Heart right ventricle (tissue), 16 donors: ENCODE data around the gene EMC1. TPM values are rescaled to one million over a fixed set of nuclear protein-coding genes. Genes with fewer than 3 reads are reported as not detected.
"Not testable (repeated sequence)": the region's sequence is repeated elsewhere in the genome, so short reads cannot be mapped to it uniquely, and the experiment has no call there.

Experiments used
- ATAC-seq, 8 donors: fragments of 200-7000 bp; cut with Tn5 transposase; one replicate each; pipeline ENCODE4 v1.9.1; 2020; ENCODE audit warnings: mild to moderate bottlenecking in 8 of 8, moderate library complexity in 8 of 8, moderate number of reproducible peaks in 1 of 8
- DNase-seq, 2 donors: peaks; one replicate each; pipeline ENCODE4 v3.0.0-alpha.2; 2020
- H3K27ac ChIP-seq, 10 donors: fragments of 200-600 bp; sonication (generic) in 2 of 10; one replicate each; pipeline versions ENCODE4 v1.5.0 to v1.8.0; 2020 to 2022; ENCODE audit warnings: mild to moderate bottlenecking in 3 of 10
- H3K27me3 ChIP-seq, 7 donors: fragments of 200-600 bp; one replicate each; pipeline ENCODE4 v1.8.0; 2021 to 2022; ENCODE audit warnings: mild to moderate bottlenecking in 2 of 7
- H3K36me3 ChIP-seq, 9 donors: fragments of 200-600 bp; sonication (generic) in 1 of 9; one replicate each; pipeline versions ENCODE4 v1.5.0 to v1.8.0; 2020 to 2022; ENCODE audit warnings: mild to moderate bottlenecking in 2 of 9
- H3K4me1 ChIP-seq, 9 donors: fragments of 200-600 bp; sonication (generic) in 1 of 9; one replicate each; pipeline versions ENCODE4 v1.5.0 to v1.8.0; 2020 to 2022; ENCODE audit warnings: mild to moderate bottlenecking in 4 of 9
- H3K4me3 ChIP-seq, 10 donors: fragments of 200-600 bp; sonication (generic) in 2 of 10; one replicate each; pipeline versions ENCODE4 v1.5.0 to v1.8.0; 2020 to 2022; ENCODE audit warnings: mild to moderate bottlenecking in 7 of 10, moderate library complexity in 2 of 10
- H3K9me3 ChIP-seq, 11 donors: fragments of 200-600 bp in 10 of 11; sonication (generic) in 2 of 11; one replicate each; pipeline versions ENCODE4 v1.5.0 to v1.8.0; 2013 to 2022; ENCODE audit warnings: mild to moderate bottlenecking in 2 of 11, control low read depth in 1 of 11, moderate library complexity in 1 of 11
- WGBS, 2 donors: extraction: QIAGEN DNeasy Blood & Tissue Kit; methylation state at CpG; one replicate each; pipeline ENCODE4 v1.1.7; 2013; ENCODE audit warnings: inconsistent platforms in 1 of 2; 5-methylcytosine and 5-hydroxymethylcytosine counted together
- intact Hi-C, 10 donors: fragments of 100-400 bp; cut with DNase I; formaldehyde crosslinking; loops; one replicate each; pipeline versions ENCODE4 v1.11.1 to v1.14.2; 2022
- long read RNA-seq, 3 donors: library from polyadenylated mRNA; unstranded; transcript quantifications; one replicate each; pipeline ENCODE4 v2.0.0, GENCODE V29; 2020 to 2021
- polyA plus RNA-seq, 2 donors: library from polyadenylated mRNA; stranded (reverse); fragments of 200-250 nt; gene quantifications; one replicate each; pipeline ENCODE4 v1.2.3, GENCODE V29; 2013
- total RNA-seq, 10 donors: library from RNA; stranded (reverse); fragmentation: NEBNext Ultra II Directional in 3 of 10; extraction: Animal tissue kit (Norgen Biotek cat#: 25700) in 3 of 10; gene quantifications; one replicate each; pipeline versions ENCODE4 v1.2.1 to v1.2.4, GENCODE V29; 2021 to 2023
- TF ChIP-seq, protein P1 (sequence below), 9 donors: fragments of 200-600 bp; sonication (generic) in 2 of 9; IDR thresholded peaks; one replicate each; pipeline versions ENCODE4 v1.5.0 to v1.8.0; 2021 to 2022; ENCODE audit warnings: antibody characterized with exemption in 9 of 9, mild to moderate bottlenecking in 5 of 9, moderate library complexity in 1 of 9
- donor health status: Arrhythmogenic right ventricular cardiomyopathy.
- donor health status: ischemic (EF 13 %, LVEDD 7.1; RV severe dilation, severe dysfunction).
- donor health status: healthy with polysubstance abuse.
- donor health status: DM: no; HTN: yes; CAD: no.
- donor health status: DM: no; HTN: no; CAD: no.
- donor health status: ischemic (EF 25% LVEDD 6.9; RV normal size, moderate dysfunction).
- donor health status: ischemic (EF 25% LVEDD 5.7; RV mildly dilated, moderate dysfunction).
- donor health status: healthy.
- donor health status: DM: yes; HTN: yes; CAD: no.
- donor health status: Ischemic cardiomyopathy.
- donor health status: ischemic (EF 35%, LVEDD 5.7; RV mildly dilated, moderate dysfunction).
- donor health status: nonischemic (EF 11% LVEDD 7.7; RV severe dilation, severe dysfunction).
- donor health status: DM: yes; HTN: yes; CAD: no.
- donor health status: PGD.
- donor health status: ischemic (EF 29% LVEDD 5.4; RV normal size, mild dysfunction).
- donor health status: nonischemic (EF 23%, LVEDD 6.1; RV moderate dilation, normal function).

The EMC1 gene
- total RNA-seq (10 to 100 TPM; 23.6 to 33.2 (median 27.6) TPM), polyA plus RNA-seq (10 to 100 TPM; 14.9 to 15.7 TPM)
- long read RNA-seq, donor 1, full-length matches to known transcripts = 17 of 29 reads
- long read RNA-seq, donor 1, partial matches to known transcripts = 7 of 29 reads
- long read RNA-seq, donor 1, other reads (novel, unspliced or antisense) = 5 of 29 reads
- long read RNA-seq, donor 2, full-length matches to known transcripts = 22 of 37 reads
- long read RNA-seq, donor 2, partial matches to known transcripts = 7 of 37 reads
- long read RNA-seq, donor 2, other reads (novel, unspliced or antisense) = 8 of 37 reads
- long read RNA-seq, donor 3, full-length matches to known transcripts = 60 of 78 reads
- long read RNA-seq, donor 3, partial matches to known transcripts = 9 of 78 reads
- long read RNA-seq, donor 3, other reads (novel, unspliced or antisense) = 9 of 78 reads

DNA sequence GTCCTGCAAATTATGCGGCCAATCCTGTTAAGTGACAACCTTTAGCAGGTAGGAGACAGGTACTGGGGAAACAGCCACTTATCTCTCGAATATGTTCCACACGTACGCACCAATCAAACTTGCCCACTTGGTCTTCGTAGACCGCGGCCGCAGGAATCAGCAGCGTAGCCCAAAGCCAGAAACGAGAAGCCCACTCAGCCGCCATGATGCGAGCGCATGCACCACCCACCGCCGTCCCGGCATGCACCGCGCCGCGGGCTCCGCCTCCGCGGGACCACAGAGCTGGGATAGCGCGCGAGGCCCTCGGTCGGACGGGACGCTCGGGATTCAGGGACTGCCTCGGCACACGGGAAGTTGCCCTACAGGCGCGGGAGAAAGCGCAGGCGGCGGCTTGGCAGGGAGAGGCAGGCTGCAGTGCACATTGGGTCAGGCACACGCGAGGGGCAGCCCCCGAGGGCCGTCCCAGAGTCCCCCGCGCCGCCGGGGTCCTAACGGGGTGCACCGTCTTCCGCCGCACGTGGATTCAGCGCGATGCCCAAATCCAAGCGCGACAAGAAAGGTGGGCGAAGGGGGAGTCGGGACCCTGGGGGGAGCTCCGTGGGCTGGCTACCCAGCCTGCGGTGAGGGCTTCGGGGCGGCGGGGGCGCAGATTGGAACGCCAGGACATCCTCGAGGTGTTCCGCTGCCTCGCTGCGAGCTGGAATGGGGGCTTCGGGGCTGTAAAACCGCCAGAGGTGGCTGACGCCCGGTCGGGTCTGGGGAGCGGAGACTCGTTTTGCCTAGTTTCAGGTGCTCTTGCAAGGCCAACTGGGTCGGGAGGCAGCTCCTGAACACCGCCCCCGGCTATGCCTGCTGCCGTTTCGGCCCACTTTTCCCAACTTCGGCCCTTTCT lies at the start of gene EMC1, which contains the start of gene MRTO4:
Gene EMC1 (minus strand): TSS at position 220 of the 892 bp plus-strand sequence. CDS start 15 bp downstream, at position 205.
Gene MRTO4 (plus strand): TSS at position 501 of the 892 bp plus-strand sequence. CDS start 31 bp downstream, at position 532.
- peak within 1 kb of the TSS; percentile 87 to 99 (median 97) for H3K27ac ChIP-seq
- ATAC-seq = peak; percentile 97 to 98 (median 97)
- intact Hi-C loops = loop anchor here in 5 of 10 donors (10.0 kb wide), 1 partner anchor 403 kb away; no protein-coding TSS in a partner anchor
- H3K27me3 ChIP-seq = no peaks in the 10 kb centered on the region
- peaks cover 9 to 42% (median 32%) of the 10 kb centered on the region in 9 donors for H3K4me1 ChIP-seq
- peak; percentile 88 to 89 for DNase-seq
- TF ChIP-seq, protein P1, sequence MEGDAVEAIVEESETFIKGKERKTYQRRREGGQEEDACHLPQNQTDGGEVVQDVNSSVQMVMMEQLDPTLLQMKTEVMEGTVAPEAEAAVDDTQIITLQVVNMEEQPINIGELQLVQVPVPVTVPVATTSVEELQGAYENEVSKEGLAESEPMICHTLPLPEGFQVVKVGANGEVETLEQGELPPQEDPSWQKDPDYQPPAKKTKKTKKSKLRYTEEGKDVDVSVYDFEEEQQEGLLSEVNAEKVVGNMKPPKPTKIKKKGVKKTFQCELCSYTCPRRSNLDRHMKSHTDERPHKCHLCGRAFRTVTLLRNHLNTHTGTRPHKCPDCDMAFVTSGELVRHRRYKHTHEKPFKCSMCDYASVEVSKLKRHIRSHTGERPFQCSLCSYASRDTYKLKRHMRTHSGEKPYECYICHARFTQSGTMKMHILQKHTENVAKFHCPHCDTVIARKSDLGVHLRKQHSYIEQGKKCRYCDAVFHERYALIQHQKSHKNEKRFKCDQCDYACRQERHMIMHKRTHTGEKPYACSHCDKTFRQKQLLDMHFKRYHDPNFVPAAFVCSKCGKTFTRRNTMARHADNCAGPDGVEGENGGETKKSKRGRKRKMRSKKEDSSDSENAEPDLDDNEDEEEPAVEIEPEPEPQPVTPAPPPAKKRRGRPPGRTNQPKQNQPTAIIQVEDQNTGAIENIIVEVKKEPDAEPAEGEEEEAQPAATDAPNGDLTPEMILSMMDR (IDR thresholded peaks at IDR 0.05) = no peak
- 0% methylated on average over 81 of the region's 81 CpGs for WGBS, 2 donors
- H3K36me3 ChIP-seq = peaks cover 0 to 21% (median under 1%) of the 10 kb centered on the region in 9 donors
- H3K9me3 ChIP-seq = no peaks in the 10 kb centered on the region
- peak within 1 kb of the TSS; percentile 71 to 91 (median 84) for H3K4me3 ChIP-seq

DNA sequence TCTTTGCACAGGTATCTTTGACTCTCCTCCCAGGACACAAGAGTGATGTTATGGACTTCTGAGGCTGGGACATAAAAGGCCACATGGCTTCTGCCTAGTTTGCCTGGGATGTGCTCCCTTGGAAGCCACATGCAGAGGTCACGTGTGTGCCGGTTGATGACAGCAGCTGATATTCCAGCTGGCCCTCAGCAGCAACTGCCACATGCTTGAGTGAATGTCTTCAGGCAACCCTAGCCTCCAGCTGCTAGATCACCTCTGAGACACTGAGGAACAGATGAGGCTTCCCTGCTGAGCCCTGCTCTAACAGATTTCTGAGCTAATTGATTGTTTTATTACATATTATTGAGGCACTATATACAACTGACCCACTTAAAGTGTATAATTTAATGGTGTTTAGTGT lies 48.9 kb upstream of the EMC1 start:
- H3K27me3 ChIP-seq = no peaks in the 10 kb centered on the region
- H3K9me3 ChIP-seq = peaks cover 0 to 12% (median 0%) of the 10 kb centered on the region in 11 donors
- H3K4me1 ChIP-seq = no peaks in the 10 kb centered on the region
- no peak for DNase-seq
- H3K4me3 ChIP-seq = no peak overlapping the region
- intact Hi-C loops = no loop called here
- no peak for ATAC-seq
- TF ChIP-seq, protein P1 (IDR thresholded peaks at IDR 0.05) = no peak
- no peak overlapping the region for H3K27ac ChIP-seq
- peaks cover 0 to 47% (median 21%) of the 10 kb centered on the region in 9 donors for H3K36me3 ChIP-seq
- WGBS, 2 donors = 89 to 91% methylated on average over 2 of the region's 2 CpGs

DNA sequence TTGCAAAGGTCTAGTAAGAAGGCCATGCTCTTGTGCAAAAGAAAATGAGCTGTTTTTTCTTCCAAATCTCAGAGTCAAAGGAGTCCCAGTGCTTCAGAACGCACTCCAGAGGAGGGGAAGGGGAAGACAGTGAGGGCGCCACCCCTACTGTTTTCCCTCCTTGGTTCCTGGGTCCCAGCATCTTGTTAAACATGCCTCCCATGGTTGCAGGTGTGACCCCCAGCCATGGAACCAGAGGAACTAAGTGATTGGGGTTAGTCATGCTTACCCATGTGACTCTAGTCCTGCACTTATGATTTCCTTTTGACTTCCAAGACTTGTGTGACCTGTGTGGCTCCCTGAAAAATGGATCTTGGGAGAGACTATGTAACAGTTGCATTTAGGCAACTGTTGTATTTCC lies 43.3 kb upstream of the EMC1 start:
- no peak overlapping the region for H3K27ac ChIP-seq
- peaks cover 0 to 32% (median 8%) of the 10 kb centered on the region in 11 donors for H3K9me3 ChIP-seq
- WGBS, 2 donors = 68 to 98% methylated on average over 2 of the region's 2 CpGs
- DNase-seq = no peak
- H3K27me3 ChIP-seq = no peaks in the 10 kb centered on the region
- no peak overlapping the region for H3K4me3 ChIP-seq
- H3K4me1 ChIP-seq = peaks cover 0 to 3% (median under 1%) of the 10 kb centered on the region in 9 donors
- H3K36me3 ChIP-seq = no peaks in the 10 kb centered on the region
- TF ChIP-seq, protein P1 (IDR thresholded peaks at IDR 0.05) = no peak
- ATAC-seq = no peak
- intact Hi-C loops = no loop called here

DNA sequence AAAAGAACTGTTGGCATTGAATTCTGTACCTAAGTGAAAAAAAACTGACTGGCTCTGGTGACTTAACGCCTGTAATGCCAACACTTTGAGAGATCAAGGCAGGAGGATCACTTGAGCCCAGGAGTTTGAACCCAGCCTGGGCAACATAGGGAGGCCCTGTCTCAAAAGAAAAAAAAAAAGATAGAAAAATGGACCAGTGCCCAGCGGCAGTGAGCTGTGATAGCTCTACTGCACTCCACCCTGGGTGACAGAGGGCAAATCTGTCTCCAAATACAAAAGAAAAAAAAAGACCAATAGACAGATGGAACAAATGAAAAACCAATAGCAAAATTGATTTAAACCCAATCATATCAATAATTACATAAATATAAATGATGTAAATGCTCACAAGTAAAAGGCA lies 37.9 kb upstream of the EMC1 start:
- peaks cover 0 to 10% (median 2%) of the 10 kb centered on the region in 11 donors for H3K9me3 ChIP-seq
- WGBS, 2 donors = 8 to 34% methylated on average over 2 of the region's 2 CpGs
- no peak overlapping the region for H3K27ac ChIP-seq
- peak overlapping the region in 9 of 10 donors; percentile 27 to 55 (median 46) for H3K4me3 ChIP-seq
- H3K27me3 ChIP-seq = peaks cover 0 to 6% (median 0%) of the 10 kb centered on the region in 7 donors
- intact Hi-C loops = no loop called here
- TF ChIP-seq, protein P1 (IDR thresholded peaks at IDR 0.05) = no peak
- DNase-seq (no peak), ATAC-seq (peak in 5 of 8 donors; percentile 39 to 72 (median 60))
- H3K4me1 ChIP-seq = peaks cover 0 to 18% (median 9%) of the 10 kb centered on the region in 9 donors
- no peaks in the 10 kb centered on the region for H3K36me3 ChIP-seq

DNA sequence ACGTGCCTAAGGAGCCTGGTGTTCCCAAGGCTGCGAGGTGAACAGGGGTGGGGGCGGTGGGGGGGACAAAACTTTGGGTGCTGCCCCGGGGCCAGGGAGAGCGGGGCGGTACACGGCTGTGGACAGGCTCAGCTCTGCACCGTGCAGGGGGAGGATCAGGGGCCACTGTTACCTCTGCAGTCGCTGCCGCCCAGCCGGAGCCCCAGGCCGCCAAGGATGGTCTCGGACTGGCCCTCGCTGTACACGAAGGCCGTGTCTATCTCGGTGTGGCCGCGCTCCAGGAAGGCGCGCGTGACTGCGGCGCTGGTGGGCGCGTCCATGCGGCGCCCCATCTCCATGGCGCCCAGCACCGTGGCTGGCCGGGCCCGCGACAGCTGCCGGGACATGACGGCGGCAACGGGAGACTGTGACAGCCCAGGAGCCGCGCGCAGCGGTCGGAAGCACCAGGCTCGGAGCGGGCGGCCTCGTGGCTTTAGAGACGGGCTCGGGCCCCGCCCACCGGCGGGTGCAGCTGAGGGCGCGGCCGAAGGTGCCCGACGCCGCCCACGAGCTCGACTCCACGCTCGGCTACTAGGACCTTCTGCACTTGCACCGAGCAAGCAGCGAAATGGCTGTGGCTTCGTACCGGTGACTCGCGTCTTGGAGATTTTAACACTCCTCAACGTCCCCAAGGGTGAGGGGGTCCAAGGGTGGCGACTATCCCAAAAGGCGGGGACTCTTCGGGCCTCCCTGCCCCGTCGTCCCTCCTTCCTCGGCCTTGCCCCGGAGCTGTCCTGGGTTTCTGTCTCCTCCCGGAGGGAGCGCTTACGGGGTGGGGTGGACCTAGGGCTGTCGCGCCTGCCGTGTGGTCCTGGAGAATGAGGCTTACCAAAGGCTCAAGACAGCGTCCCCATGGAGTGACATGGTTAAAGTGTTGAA lies 37.3 kb upstream of the EMC1 start, which contains the start of gene AKR7A3:
Gene AKR7A3 (minus strand): TSS at position 447 of the 918 bp plus-strand sequence. CDS start 61 bp downstream, at position 386.
- intact Hi-C loops, H3K27ac ChIP-seq, H3K36me3 ChIP-seq, H3K27me3 ChIP-seq, H3K9me3 ChIP-seq: not testable (repeated sequence)
- peak within 1 kb of the TSS in 9 of 10 donors; percentile 27 to 55 (median 46) for H3K4me3 ChIP-seq
- peaks cover 0 to 18% (median 9%) of the 10 kb centered on the region in 9 donors for H3K4me1 ChIP-seq
- DNase-seq (peak; percentile 22 to 61), ATAC-seq (peak; percentile 79 to 87 (median 82))
- WGBS, 2 donors = 12% methylated on average over 69 of the region's 82 CpGs
